HEK293 (cell line): ENCODE results near the gene BORCS6.

Experiments used
- GFI1B ChIP-seq: fragments of 450-650 bp; formaldehyde crosslinking; IDR thresholded peaks from 2 replicates; pipeline ENCODE4 v1.5.1; 2016; ENCODE audit warnings: missing biosample characterization, missing genetic modification characterization
- HIC1 ChIP-seq: fragments of 450-650 bp; formaldehyde crosslinking; IDR thresholded peaks from 2 replicates; pipeline ENCODE4 v1.5.1; 2016; ENCODE audit warnings: missing biosample characterization, missing genetic modification characterization
- HOXA7 ChIP-seq: sonication (generic); formaldehyde crosslinking; IDR thresholded peaks from 2 replicates; pipeline ENCODE4 v1.8.1; 2022; ENCODE audit warnings: missing genetic modification reagents, borderline replicate concordance
- HOXC10 ChIP-seq: sonication (generic); formaldehyde crosslinking; IDR thresholded peaks from 2 replicates; pipeline ENCODE4 v1.8.1; 2023; ENCODE audit warnings: mild to moderate bottlenecking, missing genetic modification reagents
- KLF7 ChIP-seq: fragments of 450-650 bp; formaldehyde crosslinking; IDR thresholded peaks from 2 replicates; pipeline ENCODE4 v1.5.1; 2016; ENCODE audit warnings: missing biosample characterization, missing genetic modification characterization, borderline replicate concordance
- KLF8 ChIP-seq: fragments of 450-650 bp; formaldehyde crosslinking; IDR thresholded peaks from 2 replicates; pipeline ENCODE4 v1.5.1; 2016; ENCODE audit warnings: missing biosample characterization, missing genetic modification characterization
- SP2 ChIP-seq: fragments of 450-650 bp; formaldehyde crosslinking; IDR thresholded peaks from 2 replicates; pipeline ENCODE4 v1.5.1; 2016; ENCODE audit warnings: missing biosample characterization, missing genetic modification characterization
- TRIM28 ChIP-seq: IDR thresholded peaks from 2 replicates; pipeline ENCODE4 v1.6.1; 2011; ENCODE audit warnings: low read length, control low read depth, borderline replicate concordance
- ZBTB44 ChIP-seq: fragments of 450-650 bp; IDR thresholded peaks from 2 replicates; pipeline ENCODE4 v1.5.1; 2018; ENCODE audit warnings: missing biosample characterization, mild to moderate bottlenecking, missing genetic modification characterization
- ZBTB7A ChIP-seq: fragments of 450-650 bp; formaldehyde crosslinking; IDR thresholded peaks from 2 replicates; pipeline ENCODE4 v1.5.1; 2016; ENCODE audit warnings: low read depth, missing biosample characterization, missing genetic modification characterization
- ZFHX2 ChIP-seq: fragments of 450-650 bp; formaldehyde crosslinking; conservative IDR thresholded peaks from 2 replicates; pipeline ENCODE4 v1.5.1; 2016; ENCODE audit warnings: missing biosample characterization, missing genetic modification characterization
- ZFP37 ChIP-seq: fragments of 450-650 bp; formaldehyde crosslinking; IDR thresholded peaks from 2 replicates; pipeline ENCODE4 v1.5.1; 2016; ENCODE audit warnings: missing biosample characterization, missing genetic modification characterization
- ZNF132 ChIP-seq: fragments of 450-650 bp; formaldehyde crosslinking; IDR thresholded peaks from 2 replicates; pipeline ENCODE4 v1.5.1; 2017; ENCODE audit warnings: missing biosample characterization, missing genetic modification characterization, borderline replicate concordance
- ZNF138 ChIP-seq: fragments of 450-650 bp; formaldehyde crosslinking; IDR thresholded peaks from 2 replicates; pipeline ENCODE4 v1.5.1; 2016; ENCODE audit warnings: missing biosample characterization, missing genetic modification characterization, borderline replicate concordance
- ZNF174 ChIP-seq: fragments of 450-650 bp; formaldehyde crosslinking; IDR thresholded peaks from 2 replicates; pipeline ENCODE4 v1.5.0; 2017; ENCODE audit warnings: missing biosample characterization, mild to moderate bottlenecking, missing genetic modification characterization
- ZNF223 ChIP-seq: fragments of 450-650 bp; formaldehyde crosslinking; IDR thresholded peaks from 2 replicates; pipeline ENCODE4 v1.5.1; 2016; ENCODE audit warnings: missing biosample characterization, missing genetic modification characterization
- ZNF24 ChIP-seq: fragments of 450-650 bp; formaldehyde crosslinking; IDR thresholded peaks from 2 replicates; pipeline ENCODE4 v1.5.1; 2016; ENCODE audit warnings: missing biosample characterization, missing genetic modification characterization
- ZNF292 ChIP-seq: fragments of 450-650 bp; formaldehyde crosslinking; IDR thresholded peaks from 2 replicates; pipeline ENCODE4 v1.5.1; 2016; ENCODE audit warnings: low read depth, missing biosample characterization, missing genetic modification characterization, borderline replicate concordance
- ZNF335 ChIP-seq: fragments of 450-650 bp; formaldehyde crosslinking; conservative IDR thresholded peaks from 2 replicates; pipeline ENCODE4 v1.5.1; 2016; ENCODE audit warnings: missing biosample characterization, missing genetic modification characterization
- ZNF341 ChIP-seq: fragments of 450-650 bp; formaldehyde crosslinking; IDR thresholded peaks from 2 replicates; pipeline ENCODE4; 2016; ENCODE audit warnings: low read depth, missing biosample characterization, missing genetic modification characterization
- ZNF37A ChIP-seq: fragments of 450-650 bp; IDR thresholded peaks from 2 replicates; pipeline ENCODE4 v1.5.1; 2018; ENCODE audit warnings: missing biosample characterization, missing genetic modification characterization
- ZNF518A ChIP-seq: fragments of 450-650 bp; formaldehyde crosslinking; conservative IDR thresholded peaks from 2 replicates; pipeline ENCODE4 v1.5.1; 2016; ENCODE audit warnings: low read depth, missing biosample characterization, missing genetic modification characterization
- ZNF561 ChIP-seq: fragments of 450-650 bp; IDR thresholded peaks from 2 replicates; pipeline ENCODE4 v1.5.1; 2018; ENCODE audit warnings: missing biosample characterization, missing genetic modification characterization, borderline replicate concordance
- ZNF600 ChIP-seq: fragments of 450-650 bp; formaldehyde crosslinking; IDR thresholded peaks from 2 replicates; pipeline ENCODE4 v1.5.1; 2016; ENCODE audit warnings: missing biosample characterization, missing genetic modification characterization
- ZNF621 ChIP-seq: fragments of 450-650 bp; formaldehyde crosslinking; IDR thresholded peaks from 2 replicates; pipeline ENCODE4 v1.5.1; 2017; ENCODE audit warnings: missing biosample characterization, missing genetic modification characterization
- ZNF664 ChIP-seq: fragments of 450-650 bp; formaldehyde crosslinking; IDR thresholded peaks from 2 replicates; pipeline ENCODE4 v1.5.1; 2016; ENCODE audit warnings: missing biosample characterization, missing genetic modification characterization
- ZNF670 ChIP-seq: fragments of 450-650 bp; formaldehyde crosslinking; IDR thresholded peaks from 2 replicates; pipeline ENCODE4 v1.5.1; 2016; ENCODE audit warnings: missing biosample characterization, missing genetic modification characterization, low read depth
- ZNF692 ChIP-seq: fragments of 450-650 bp; formaldehyde crosslinking; IDR thresholded peaks from 2 replicates; pipeline ENCODE4 v1.5.1; 2016; ENCODE audit warnings: missing biosample characterization, missing genetic modification characterization
- ZNF76 ChIP-seq: fragments of 450-650 bp; formaldehyde crosslinking; IDR thresholded peaks from 2 replicates; pipeline ENCODE4; 2016; ENCODE audit warnings: low read depth, missing biosample characterization, missing genetic modification characterization, borderline replicate concordance
- ZNF768 ChIP-seq: fragments of 450-650 bp; formaldehyde crosslinking; IDR thresholded peaks from 2 replicates; pipeline ENCODE4 v1.5.1; 2018; ENCODE audit warnings: missing biosample characterization, mild to moderate bottlenecking, missing genetic modification characterization

The BORCS6 gene

GRCh38 chr17:8138672-8139371 lies 51.2 kb downstream of the BORCS6 start (continued):
- TF ChIP-seq ZNF518A (tag by site-specific recombination) (0 out of 2 replicates have a peak, but pooled peaks have one; percentile 14), ZNF664 (0 out of 2 replicates have a peak, but pooled peaks have one; percentile 53), ZNF341 (0 out of 2 replicates have a peak, but pooled peaks have one; percentile 13), ZNF335 (no peak), KLF8 (peak; percentile 100), ZNF768 (no peak), ZNF292 (tag by site-specific recombination) (no peak), KLF7 (tag by site-specific recombination) (peak; percentile 99), ZBTB7A (tag by site-specific recombination) (peak; percentile 96; the same call in 1 of the 2 replicates), SP2 (tag by site-specific recombination) (peak; percentile 53), GFI1B (tag by site-specific recombination) (peak; percentile 57; the same call in 1 of the 2 replicates), ZNF670 (tag by site-specific recombination) (no peak), ZFP37 (tag by site-specific recombination) (peak; percentile 81; the same call in 1 of the 2 replicates), ZNF37A (tag by site-specific recombination) (peak; percentile 30; the same call in 1 of the 2 replicates), ZNF621 (no peak), ZNF692 (tag by site-specific recombination) (peak; percentile 69), ZBTB44 (tag by site-specific recombination) (peak; percentile 78), HIC1 (tag by site-specific recombination) (peak; percentile 30; the same call in 1 of the 2 replicates), ZNF561 (peak; percentile 87), HOXC10 (no peak), ZFHX2 (tag by site-specific recombination) (peak; percentile 72), ZNF24 (tag by site-specific recombination) (peak; percentile 72; the same call in 1 of the 2 replicates), ZNF600 (tag by site-specific recombination) (peak; percentile 67), HOXA7 (CRISPR knock-in tag) (no peak), ZNF138 (no peak), ZNF174 (tag by site-specific recombination) (no peak), ZNF223 (tag by site-specific recombination) (0 out of 2 replicates have a peak, but pooled peaks have one; percentile 29), ZNF132 (tag by site-specific recombination) (no peak), ZNF76 (tag by site-specific recombination) (no peak), TRIM28 (peak; percentile 13)
